Keratinocyte (primary cell): ENCODE data around the gene CAMKK2.
"Not testable (repeated sequence)": the region's sequence is repeated elsewhere in the genome, so short reads cannot be mapped to it uniquely, and the experiment has no call there.

ENCODE experiments used
- CTCF ChIP-seq, 3 experiments: IDR thresholded peaks in 1 of 3; conservative IDR thresholded peaks in 1 of 3; optimal IDR thresholded peaks in 1 of 3; 2 replicates in 2 of 3; 3 replicates in 1 of 3; pipeline versions ENCODE3 to v1.5.1; 2011; ENCODE audit warnings: low read length in 3 of 3, mild to moderate bottlenecking in 3 of 3, moderate library complexity in 2 of 3, control low read depth in 1 of 3, inconsistent platforms in 1 of 3; ENCODE audit not compliant: insufficient read depth in 2 of 3; ENCODE audit errors: extremely low read depth in 1 of 3
- EZH2 ChIP-seq: IDR thresholded peaks from one replicate; pipeline ENCODE4 v1.6.1; 2012; ENCODE audit warnings: inconsistent platforms, mild to moderate bottlenecking, low read length, moderate library complexity

DNA sequence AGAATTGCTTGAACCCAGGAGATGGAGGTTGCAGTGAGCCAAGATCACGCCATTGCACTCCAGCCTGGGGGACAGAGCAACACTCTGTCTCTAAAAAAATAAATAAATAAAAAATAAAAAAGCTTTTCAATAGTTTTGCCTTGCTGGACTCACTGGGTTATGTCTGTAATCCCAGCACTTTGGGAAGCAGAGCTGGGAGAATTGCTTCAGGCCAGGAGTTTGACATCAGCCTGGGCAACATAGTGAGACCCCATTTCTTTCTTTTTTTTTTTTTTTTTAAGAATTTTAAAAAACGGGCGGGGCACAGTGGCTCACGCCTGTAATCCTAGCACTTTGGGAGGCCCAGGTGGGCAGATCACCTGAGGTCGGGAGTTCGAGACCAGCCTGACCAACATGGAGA is 95.4 kb downstream of the CAMKK2 start:
- not testable (repeated sequence) for TF ChIP-seq CTCF (optimal IDR thresholded peaks at IDR 0.05 in 1 of 3, IDR thresholded peaks at IDR 0.05 in 1 of 3, conservative IDR thresholded peaks at IDR 0.05 in 1 of 3; ENCODE audit: extremely low read depth in 1 of 3, insufficient read depth in 2 of 3, low read length in 3 of 3); EZH2
